NOMO-1 treated with DMSO at 0.1 percent for 48 hours (cell line): ENCODE measurements around the gene PCBD2.
"Not testable (repeated sequence)": the region's sequence is repeated elsewhere in the genome, so short reads cannot be mapped to it uniquely, and the experiment has no call there.

Source experiments
- DNase-seq: peaks from one replicate; lab custom pipeline; 2025; ENCODE audit not compliant: unreplicated experiment; lab: John Stamatoyannopoulos, UW

The PCBD2 gene

GRCh38 chr5:134905246-134905996 is 490 bp downstream of the PCBD2 start:
- peak; percentile 73 for DNase-seq

- DNase-seq: no peak
Measured at GRCh38 chr5:134906811-134907210, 1.9 kb downstream of the PCBD2 start.

- DNase-seq: not testable (repeated sequence)
Measured at GRCh38 chr5:134910752-134911151, 5.8 kb downstream of the PCBD2 start.

GRCh38 chr5:134911285-134912206 is 6.6 kb downstream of the PCBD2 start:
- no peak for DNase-seq

- DNase-seq: no peak
Measured at GRCh38 chr5:134913254-134913653, 8.3 kb downstream of the PCBD2 start.

- no peak for DNase-seq
Measured at GRCh38 chr5:134913795-134914194, 8.9 kb downstream of the PCBD2 start.

GRCh38 chr5:134917070-134917815 is 12.3 kb downstream of the PCBD2 start:
- DNase-seq: no peak

- no peak for DNase-seq
Measured at GRCh38 chr5:134918861-134919260, 13.9 kb downstream of the PCBD2 start.

- no peak for DNase-seq
Measured at GRCh38 chr5:134920848-134921575, 16.1 kb downstream of the PCBD2 start.

- DNase-seq: no peak
Measured at GRCh38 chr5:134932508-134932907, 27.6 kb downstream of the PCBD2 start.

GRCh38 chr5:134934202-134934601 is 29.3 kb downstream of the PCBD2 start:
- DNase-seq: no peak

GRCh38 chr5:134935711-134936602 is 31.0 kb downstream of the PCBD2 start:
- DNase-seq: no peak

- DNase-seq: no peak
Measured at GRCh38 chr5:134937526-134937925, 32.6 kb downstream of the PCBD2 start.

GRCh38 chr5:134938030-134938429 is 33.1 kb downstream of the PCBD2 start:
- no peak for DNase-seq

- no peak for DNase-seq
Measured at GRCh38 chr5:134939500-134939899, 34.6 kb downstream of the PCBD2 start.

GRCh38 chr5:134943547-134943946 is 38.6 kb downstream of the PCBD2 start:
- no peak for DNase-seq

GRCh38 chr5:134944630-134945029 is 39.7 kb downstream of the PCBD2 start:
- peak; percentile 1 for DNase-seq

- DNase-seq: no peak
Measured at GRCh38 chr5:134945041-134945440, 40.1 kb downstream of the PCBD2 start.

GRCh38 chr5:134948911-134949310 is 44.0 kb downstream of the PCBD2 start:
- DNase-seq: no peak

GRCh38 chr5:134949316-134949715 is 44.4 kb downstream of the PCBD2 start:
- DNase-seq: no peak
